CD1c-positive myeloid dendritic cell (primary cell): ENCODE measurements around the gene ST6GALNAC5.

Experiments used
- DNase-seq: peaks from one replicate; pipeline ENCODE4 v3.0.0-alpha.2; 2016; ENCODE audit errors: extremely low spot score

ST6GALNAC5 gene

GRCh38 chr1:77047978-77048614 is 180.8 kb downstream of the ST6GALNAC5 start:
- DNase-seq, result no peak

- no peak for DNase-seq
These were observed 181.3 kb downstream of the ST6GALNAC5 start for GRCh38 chr1:77048615-77049005.

- DNase-seq, result no peak
These were observed 184.1 kb downstream of the ST6GALNAC5 start for GRCh38 chr1:77051425-77051824.

- DNase-seq, result no peak
These were observed 189.2 kb downstream of the ST6GALNAC5 start for GRCh38 chr1:77056525-77056924.

DNA sequence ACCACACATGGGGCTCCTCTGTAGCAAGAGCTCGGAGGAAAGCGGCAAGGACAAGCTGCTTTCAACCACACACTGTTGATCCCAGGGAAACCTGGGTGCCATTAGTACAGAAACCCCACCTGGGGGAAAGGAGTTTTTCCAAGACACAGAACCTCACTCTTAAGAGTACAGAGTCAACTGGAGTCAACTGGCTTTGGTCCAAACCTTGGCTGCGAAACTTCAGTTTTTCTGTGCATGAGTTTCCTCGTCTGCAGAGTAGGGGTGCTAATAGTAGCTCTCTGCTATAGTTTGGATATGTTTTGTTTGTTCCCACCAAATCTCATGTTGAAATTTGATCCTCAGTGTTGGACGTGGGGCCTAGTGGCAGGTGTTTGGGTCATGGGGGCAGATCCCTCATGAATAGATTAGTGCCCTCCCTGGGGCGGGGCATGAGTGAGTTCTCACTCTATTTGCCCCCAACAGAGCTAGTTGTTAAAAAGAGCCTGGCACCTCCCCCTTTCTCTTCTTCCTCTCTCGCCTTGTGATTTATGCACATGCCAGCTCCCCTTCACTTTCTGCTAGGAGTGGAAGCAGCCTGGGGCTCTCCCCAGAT is 190.8 kb downstream of the ST6GALNAC5 start:
- DNase-seq, result no peak

DNA sequence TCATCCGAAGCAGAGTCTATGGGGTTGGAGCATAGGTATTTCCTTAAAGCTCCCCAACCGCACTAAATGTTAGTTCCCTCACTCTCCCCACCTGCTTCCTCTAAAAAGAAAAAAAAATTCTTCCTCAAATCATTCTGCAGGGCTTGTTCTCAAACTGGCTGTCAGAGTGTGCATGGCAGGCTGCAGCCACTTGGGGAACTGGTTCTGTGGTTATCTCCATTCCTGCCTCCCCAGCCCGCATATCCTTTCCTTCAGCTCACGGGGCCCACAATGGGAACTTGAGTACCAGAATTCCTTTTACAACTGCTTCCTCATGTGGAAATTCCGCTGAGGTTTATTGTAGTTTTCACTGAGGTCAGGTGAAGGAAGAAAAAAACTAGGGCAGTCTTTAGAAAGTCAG is 192.7 kb downstream of the ST6GALNAC5 start:
- DNase-seq, result peak; percentile 5

DNA sequence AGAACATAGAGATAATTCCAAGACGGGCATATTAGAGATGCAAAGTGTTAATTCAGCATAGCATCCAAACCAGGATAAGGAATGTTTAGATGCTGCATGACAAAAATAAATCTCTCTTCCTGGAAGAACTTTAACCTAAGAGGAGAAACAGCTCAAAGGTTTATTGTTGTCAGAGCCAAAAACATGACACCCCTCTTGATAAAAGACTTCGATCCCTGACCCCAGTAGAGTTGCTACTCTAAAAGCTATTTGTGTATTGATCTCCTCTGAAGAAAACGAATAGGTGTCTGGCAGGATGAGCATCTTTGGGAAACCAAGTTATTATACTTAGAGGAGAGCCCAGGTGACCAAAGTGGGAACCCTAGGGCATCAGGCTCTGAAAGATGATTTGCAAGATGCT is 193.9 kb downstream of the ST6GALNAC5 start:
- DNase-seq, result no peak

- DNase-seq, result no peak
These were observed 195.8 kb downstream of the ST6GALNAC5 start for GRCh38 chr1:77063118-77063517.

DNA sequence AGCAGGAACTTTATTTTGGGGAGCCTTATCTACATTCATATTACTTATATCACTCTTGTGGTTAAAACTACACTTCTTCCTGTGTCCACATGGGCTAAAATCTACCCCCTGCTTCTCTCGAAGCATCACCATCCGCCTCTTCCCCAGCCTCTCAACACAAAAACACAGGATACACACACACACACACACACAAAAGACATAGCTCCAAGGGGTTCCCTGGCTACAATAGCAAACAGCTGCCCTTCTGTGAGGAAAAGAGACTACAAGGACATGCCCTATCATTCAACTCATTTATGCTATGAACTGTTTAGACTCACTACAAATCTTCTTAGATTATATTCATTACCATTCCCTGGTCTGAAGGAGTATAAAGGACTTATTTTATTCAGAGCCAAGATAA is 197.0 kb downstream of the ST6GALNAC5 start:
- DNase-seq, result no peak

DNA sequence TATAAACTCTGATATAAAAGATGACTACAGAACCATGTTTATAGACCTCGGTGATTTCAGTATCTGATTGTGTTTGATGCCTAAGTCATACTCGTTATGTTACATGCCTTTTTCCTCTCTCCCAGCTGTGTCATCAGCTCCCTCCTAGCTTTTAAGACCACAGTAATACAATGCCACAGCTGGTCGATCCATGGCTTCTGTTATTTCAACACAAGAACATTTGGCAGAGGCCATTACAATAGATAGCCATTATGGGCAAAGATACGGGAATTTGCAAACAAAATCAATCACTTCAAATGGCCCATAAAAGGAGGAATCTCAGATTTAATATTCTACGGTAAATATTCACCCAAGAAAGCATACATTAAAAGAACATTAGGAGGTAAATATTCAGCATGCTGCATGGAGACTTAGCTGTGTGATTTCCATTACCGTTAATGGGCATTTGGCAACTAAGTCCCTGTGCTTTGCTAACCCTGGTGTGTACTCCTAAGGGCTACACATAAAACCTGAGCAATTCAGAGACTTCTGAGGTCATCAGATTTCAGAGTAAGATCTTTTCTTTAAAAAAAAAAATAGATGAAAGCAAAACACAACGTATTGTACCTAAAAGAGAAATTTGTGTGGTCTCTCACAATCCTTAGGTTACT is 198.5 kb downstream of the ST6GALNAC5 start:
- DNase-seq, result no peak

DNA sequence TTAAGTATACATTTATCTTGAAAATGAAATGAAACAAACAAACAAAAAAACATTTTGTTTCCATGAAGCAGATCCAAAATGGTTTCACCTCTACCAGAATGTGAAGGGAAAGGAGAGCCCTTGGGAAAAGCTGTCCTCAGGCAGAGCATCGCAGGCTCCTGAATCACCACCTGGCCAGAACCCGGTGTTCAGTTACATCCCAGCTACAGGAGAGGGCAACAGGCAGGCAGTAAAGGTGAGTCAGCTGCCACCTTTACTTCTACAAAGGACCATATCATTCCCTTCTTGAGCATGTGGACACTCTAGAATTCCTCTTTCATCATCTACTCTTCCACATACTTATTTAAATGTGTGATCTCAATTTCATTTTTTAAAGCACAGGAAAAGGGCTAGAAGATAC is 200.7 kb downstream of the ST6GALNAC5 start:
- DNase-seq, result no peak

DNA sequence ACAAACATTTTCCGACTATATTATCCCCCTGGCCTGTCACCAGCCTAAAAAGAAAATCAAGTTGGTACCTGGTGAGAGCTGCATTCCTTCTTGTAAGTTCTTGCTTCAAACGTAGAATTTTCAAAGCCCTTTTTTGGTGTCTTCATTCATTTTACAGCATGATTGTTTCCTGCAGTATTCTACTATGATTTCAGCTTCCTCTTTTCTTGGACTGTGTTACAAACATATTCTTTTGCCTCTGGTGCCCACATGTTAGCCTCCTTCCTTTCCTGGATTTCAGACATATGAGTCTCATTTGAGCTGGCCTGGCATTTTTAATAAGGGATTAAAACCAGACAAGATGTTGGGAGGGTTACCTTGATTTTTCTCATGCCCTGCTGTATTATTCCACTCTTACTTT is 209.5 kb downstream of the ST6GALNAC5 start:
- no peak for DNase-seq

DNA sequence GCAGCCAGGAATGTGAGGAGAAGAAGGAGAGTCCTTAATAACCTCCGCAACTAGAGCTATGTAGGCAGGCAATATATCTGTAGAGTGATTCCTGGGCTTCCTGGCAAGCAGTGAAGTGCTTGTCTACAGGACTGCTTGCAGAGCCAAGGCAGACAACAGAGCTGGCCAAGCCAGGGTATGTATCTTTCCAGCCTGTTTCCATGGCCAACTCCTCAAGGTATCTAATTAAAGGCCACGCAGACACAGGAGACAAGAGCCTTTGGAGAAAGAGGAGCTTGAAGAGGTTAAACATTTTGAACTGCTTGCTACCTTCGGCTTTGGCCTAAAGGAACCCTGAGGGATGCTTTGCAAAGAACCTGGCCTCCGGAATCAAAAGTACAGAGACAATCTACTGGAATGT is 214.6 kb downstream of the ST6GALNAC5 start:
- no peak for DNase-seq

GRCh38 chr1:77084457-77084856 is 217.2 kb downstream of the ST6GALNAC5 start:
- no peak for DNase-seq

DNA sequence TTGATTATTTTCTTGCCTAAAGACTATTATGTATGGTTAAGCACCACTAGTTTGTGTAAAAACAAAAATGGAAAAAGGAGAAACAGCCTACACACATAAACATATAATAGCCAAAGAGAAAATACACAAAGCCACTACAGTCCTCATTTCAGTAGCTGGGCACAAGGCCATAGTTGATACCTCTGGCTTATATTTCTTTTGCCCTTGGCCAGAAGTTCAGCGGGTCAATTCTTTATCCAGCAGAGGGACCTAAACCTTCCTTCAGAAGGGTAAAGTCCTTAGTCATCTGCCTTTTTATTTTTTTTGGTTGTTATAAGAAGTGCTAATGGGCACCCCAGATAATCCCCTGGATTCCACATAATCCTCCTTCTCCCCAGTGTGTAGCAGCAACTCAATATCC is 217.8 kb downstream of the ST6GALNAC5 start:
- DNase-seq, result no peak

DNA sequence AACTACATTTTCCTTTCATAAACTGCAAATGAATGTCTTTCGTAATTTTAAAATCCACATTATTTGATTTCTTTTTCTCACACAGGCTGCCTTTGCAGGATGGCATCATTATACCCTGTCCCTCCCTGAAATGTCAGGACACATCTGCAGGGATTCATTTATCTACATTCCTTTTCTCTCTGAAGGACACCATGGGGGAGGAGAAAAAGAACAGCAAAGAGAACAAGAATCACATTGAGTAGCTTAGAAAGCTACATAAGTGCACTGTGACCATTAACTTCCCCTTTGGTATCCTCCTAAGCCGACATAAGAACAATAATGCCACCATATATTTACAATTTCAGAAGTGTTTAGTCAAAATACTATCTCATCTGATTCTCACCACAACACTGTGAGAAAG is 222.5 kb downstream of the ST6GALNAC5 start:
- DNase-seq, result no peak

DNA sequence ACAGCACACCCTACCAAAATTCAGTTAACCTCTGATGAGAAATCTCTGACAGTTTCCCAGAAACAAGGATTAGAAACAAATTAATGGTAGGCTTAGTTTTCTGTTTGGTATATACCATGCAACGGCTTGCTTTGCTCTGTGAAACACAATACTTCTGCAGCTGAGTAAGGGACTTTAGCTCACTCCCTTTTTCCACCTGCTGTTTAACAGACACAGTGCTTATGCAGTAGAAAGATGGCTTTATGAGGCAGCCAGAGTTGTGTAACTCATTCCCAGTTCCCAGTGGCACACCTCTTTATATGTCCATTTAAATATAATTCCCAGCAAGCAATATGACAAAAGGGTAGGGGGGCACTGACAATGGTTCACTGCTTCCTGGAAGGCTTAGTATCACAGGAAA is 228.0 kb downstream of the ST6GALNAC5 start:
- DNase-seq, result no peak

DNA sequence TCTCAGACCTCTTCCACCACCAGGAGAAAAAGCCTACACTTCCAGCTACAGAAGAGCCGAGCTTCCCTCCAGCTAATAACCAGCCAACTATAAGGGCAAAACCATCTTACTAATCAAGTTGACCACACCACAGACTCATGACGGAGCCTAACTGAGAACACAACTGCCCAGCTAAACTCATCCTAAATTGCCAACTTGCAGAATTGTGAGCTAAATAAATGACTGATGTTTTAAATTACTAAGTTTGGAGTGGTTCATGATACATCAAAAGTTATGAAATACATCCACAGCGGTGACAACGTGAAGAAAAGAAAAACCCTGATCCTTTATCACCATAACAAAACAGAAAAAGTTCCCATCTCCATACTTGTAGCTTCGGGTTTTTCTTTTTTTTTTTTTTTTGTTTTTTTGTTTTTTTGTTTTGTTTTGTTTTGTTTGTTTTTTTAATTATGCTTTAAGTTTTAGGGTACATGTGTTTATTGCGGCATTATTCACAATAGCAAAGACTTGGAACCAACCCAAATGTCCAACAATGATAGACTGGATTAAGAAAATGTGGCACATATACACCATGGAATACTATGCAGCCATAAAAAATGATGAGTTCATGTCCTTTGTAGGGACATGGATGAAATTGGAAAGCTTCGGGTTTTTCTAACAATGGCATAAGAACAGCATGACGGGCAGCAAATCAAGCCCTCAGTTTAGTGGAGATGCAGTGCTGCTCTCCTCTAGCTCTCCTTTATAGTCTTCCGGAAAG is 229.4 kb downstream of the ST6GALNAC5 start:
- no peak for DNase-seq

- DNase-seq, result no peak
These were observed 233.6 kb downstream of the ST6GALNAC5 start for GRCh38 chr1:77100875-77101274.

GRCh38 chr1:77103486-77103885 is 236.2 kb downstream of the ST6GALNAC5 start:
- DNase-seq, result no peak

DNA sequence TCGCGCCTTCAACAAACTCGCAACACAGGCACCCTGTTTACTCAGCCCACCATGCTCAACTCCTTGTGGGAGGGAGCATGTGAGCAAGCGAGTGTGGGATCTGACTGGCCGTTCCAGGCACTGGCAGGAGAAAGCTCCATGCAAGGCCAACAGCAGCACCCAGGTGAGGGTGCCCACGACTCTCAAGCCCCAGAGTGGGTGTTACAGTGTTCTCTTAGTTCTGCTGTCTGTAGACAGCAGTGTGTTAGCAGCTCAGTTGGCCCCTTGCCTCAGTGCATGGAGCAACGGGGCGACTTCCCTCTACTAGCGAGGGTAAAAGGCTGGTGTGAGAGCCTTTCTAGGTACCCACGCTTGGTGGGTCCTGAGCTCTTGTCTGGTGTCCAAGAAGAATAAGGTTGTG is 237.4 kb downstream of the ST6GALNAC5 start:
- no peak for DNase-seq
